ENCODE results near the gene SOX3. TPM values are rescaled to one million over a fixed set of nuclear protein-coding genes. Genes with fewer than 3 reads are reported as not detected.

The SOX3 gene
- total and polyA plus RNA-seq, 2 experiments from 2014 or later = not detected

DNA sequence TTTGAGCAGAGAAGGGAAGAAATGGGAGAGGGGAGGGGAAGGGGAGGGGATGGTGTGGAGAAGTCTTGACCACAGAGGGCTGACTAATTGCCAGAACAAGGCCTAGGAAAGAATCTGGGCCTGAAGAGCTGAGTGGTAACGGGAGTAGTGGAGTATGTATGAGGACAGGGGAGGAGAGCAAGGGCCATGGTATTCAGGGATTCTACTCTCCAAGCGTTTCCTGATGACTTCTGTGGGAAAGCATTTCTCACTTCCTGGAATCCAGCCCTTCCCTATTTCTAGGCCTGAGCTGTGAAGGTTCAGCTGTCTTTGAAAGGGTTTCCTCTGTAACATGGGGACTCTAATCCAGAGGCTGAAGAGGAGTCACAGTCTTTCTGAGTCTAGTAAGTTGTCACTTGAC, 19.7 kb upstream of the SOX3 start:
- Histone ChIP-seq H3K79me2 (ENCODE audit: insufficient read depth) (no peaks in the 10 kb centered on the region), H3K4me2 (ENCODE audit: unreplicated experiment) (no peak overlapping the region)
- peak; percentile 41 for DNase-seq

GRCh38 chrX:140521393-140521792, 16.5 kb upstream of the SOX3 start:
- WGBS, 2 experiments (ENCODE audit: low coverage in 1 of 2, low lambda C conversion rate in 2 of 2, missing lambda C conversion rate in 2 of 2) = 56 to 72% methylated on average over 5 of the region's 5 CpGs
- H4K20me1 ChIP-seq (ENCODE audit: insufficient read depth) = no peaks in the 10 kb centered on the region
- H3K9me3 ChIP-seq (ENCODE audit: low read depth) = no peaks in the 10 kb centered on the region
- no peak overlapping the region for H3K9ac ChIP-seq
- no peaks in the 10 kb centered on the region for H3K79me2 ChIP-seq (ENCODE audit: insufficient read depth)
- no peak for TF ChIP-seq EZH2phosphoT487 (IDR thresholded peaks at IDR 0.05; ENCODE audit: insufficient read depth, low read depth)
- no peak for TF ChIP-seq EZH2 (IDR thresholded peaks at IDR 0.05; ENCODE audit: insufficient read depth, poor library complexity, severe bottlenecking)
- H3K36me3 ChIP-seq (ENCODE audit: low read depth) = no peaks in the 10 kb centered on the region
- H3K9me2 ChIP-seq (ENCODE audit: insufficient read depth) = no peaks in the 10 kb centered on the region
- no peak overlapping the region for H3K4me2 ChIP-seq (ENCODE audit: unreplicated experiment)
- peaks cover 20% of the 10 kb centered on the region for H3K4me1 ChIP-seq (ENCODE audit: insufficient read depth)
- no peaks in the 10 kb centered on the region for H3K27me3 ChIP-seq (replicated peaks; ENCODE audit: insufficient read depth)
- DNase-seq = no peak
- H3F3A ChIP-seq (ENCODE audit: insufficient read depth) = peaks cover 14% of the 10 kb centered on the region; the same call in 1 of the 2 replicates
- H3K27ac ChIP-seq = no peak overlapping the region
- in situ Hi-C loops (cut with MboI) = no loop called here
- no peak overlapping the region for H3K4me3 ChIP-seq
- H2AFZ ChIP-seq = no peak overlapping the region

More for the DNA sequence above, 19.7 kb upstream of the SOX3 start:
- in situ Hi-C loops (cut with MboI) = no loop called here
- Histone ChIP-seq H3F3A (ENCODE audit: insufficient read depth) (peaks cover 17% of the 10 kb centered on the region; the same call in 1 of the 2 replicates), H3K9ac (no peak overlapping the region), H3K4me3 (no peak overlapping the region), H3K36me3 (ENCODE audit: low read depth) (no peaks in the 10 kb centered on the region), H4K20me1 (ENCODE audit: insufficient read depth) (no peaks in the 10 kb centered on the region), H3K27ac (peak overlapping the region; percentile 52), H2AFZ (no peak overlapping the region), H3K9me2 (ENCODE audit: insufficient read depth) (no peaks in the 10 kb centered on the region), H3K4me1 (ENCODE audit: insufficient read depth) (peaks cover 23% of the 10 kb centered on the region), H3K9me3 (ENCODE audit: low read depth) (no peaks in the 10 kb centered on the region), H3K27me3 (replicated peaks; ENCODE audit: insufficient read depth) (no peaks in the 10 kb centered on the region)
- 0% methylated on average over 1 of the region's 2 CpGs for WGBS, 2 experiments (ENCODE audit: low coverage in 1 of 2, low lambda C conversion rate in 2 of 2, missing lambda C conversion rate in 2 of 2)
- no peak for TF ChIP-seq EZH2phosphoT487 (IDR thresholded peaks at IDR 0.05; ENCODE audit: insufficient read depth, low read depth)
- TF ChIP-seq EZH2 (IDR thresholded peaks at IDR 0.05; ENCODE audit: insufficient read depth, poor library complexity, severe bottlenecking) = no peak

GRCh38 chrX:140514554-140514953, 9.7 kb upstream of the SOX3 start:
- Histone ChIP-seq H3K9me3 (ENCODE audit: low read depth) (no peaks in the 10 kb centered on the region), H2AFZ (no peak overlapping the region), H3K4me2 (ENCODE audit: unreplicated experiment) (no peak overlapping the region), H3K4me3 (no peak overlapping the region), H3K9me2 (ENCODE audit: insufficient read depth) (no peaks in the 10 kb centered on the region), H3K4me1 (ENCODE audit: insufficient read depth) (no peaks in the 10 kb centered on the region), H4K20me1 (ENCODE audit: insufficient read depth) (no peaks in the 10 kb centered on the region), H3F3A (ENCODE audit: insufficient read depth) (no peaks in the 10 kb centered on the region), H3K36me3 (ENCODE audit: low read depth) (no peaks in the 10 kb centered on the region), H3K27ac (no peak overlapping the region), H3K79me2 (ENCODE audit: insufficient read depth) (no peaks in the 10 kb centered on the region), H3K27me3 (replicated peaks; ENCODE audit: insufficient read depth) (peaks cover 19% of the 10 kb centered on the region), H3K9ac (no peak overlapping the region)
- no peak for TF ChIP-seq EZH2phosphoT487 (IDR thresholded peaks at IDR 0.05; ENCODE audit: insufficient read depth, low read depth)
- TF ChIP-seq EZH2 (IDR thresholded peaks at IDR 0.05; ENCODE audit: insufficient read depth, poor library complexity, severe bottlenecking) = no peak
- 63 to 75% methylated on average over 1 of the region's 1 CpG for WGBS, 2 experiments (ENCODE audit: low coverage in 1 of 2, low lambda C conversion rate in 2 of 2, missing lambda C conversion rate in 2 of 2)
- DNase-seq = no peak
- in situ Hi-C loops (cut with MboI) = no loop called here

DNA sequence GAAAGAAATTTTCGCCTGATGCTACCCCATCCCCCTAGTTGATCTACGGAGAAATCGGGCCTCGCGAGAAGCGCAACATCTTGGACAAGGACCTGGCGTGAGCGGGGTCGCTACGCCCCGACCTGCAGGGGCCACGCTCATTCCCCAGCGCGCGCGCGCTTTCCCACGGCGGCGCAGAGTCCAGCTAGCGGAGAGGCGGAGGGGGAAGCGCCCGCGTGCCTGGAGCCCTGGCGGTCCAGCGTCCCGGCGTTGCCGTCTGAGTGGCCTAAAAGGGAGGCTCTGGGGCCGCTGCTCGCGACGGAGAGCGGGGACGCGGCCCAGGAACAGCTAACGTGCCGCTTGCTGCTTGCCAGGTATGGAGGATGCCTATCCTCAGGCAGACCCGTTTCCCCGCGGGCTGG, 6.0 kb upstream of the SOX3 start:
- in situ Hi-C loops (cut with MboI) = no loop called here
- Histone ChIP-seq H3K4me3 (no peak overlapping the region), H3K27me3 (replicated peaks; ENCODE audit: insufficient read depth) (peaks cover 44% of the 10 kb centered on the region)

DNA sequence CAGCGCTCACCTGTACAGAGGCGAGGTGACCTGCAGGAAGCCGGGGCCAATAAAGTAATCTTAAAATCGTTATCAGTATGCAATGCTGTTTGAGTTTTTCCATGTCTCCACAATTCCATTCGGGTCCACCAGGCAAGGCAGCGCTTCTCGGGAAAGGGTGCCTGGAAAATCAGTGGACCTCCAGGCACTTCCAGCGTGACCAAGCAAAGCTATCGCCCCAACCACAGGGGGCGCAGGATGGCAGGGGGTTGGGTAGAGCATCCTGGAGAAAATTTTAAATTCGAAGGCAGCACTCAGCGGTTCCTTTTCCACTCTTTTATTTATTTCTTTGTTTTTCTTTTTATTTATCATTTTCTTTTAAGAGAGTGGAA, 5.4 kb upstream of the SOX3 start:
- no peaks in the 10 kb centered on the region for H3F3A ChIP-seq (ENCODE audit: insufficient read depth)
- 7 to 10% methylated on average over 10 to 12 of the region's 12 CpGs for WGBS, 2 experiments (ENCODE audit: low coverage in 1 of 2, low lambda C conversion rate in 2 of 2, missing lambda C conversion rate in 2 of 2)
- no peak overlapping the region for H2AFZ ChIP-seq
- H3K9me2 ChIP-seq (ENCODE audit: insufficient read depth) = no peaks in the 10 kb centered on the region
- no peak overlapping the region for H3K27ac ChIP-seq
- no peak overlapping the region for H3K4me3 ChIP-seq
- no peaks in the 10 kb centered on the region for H3K79me2 ChIP-seq (ENCODE audit: insufficient read depth)
- DNase-seq = no peak
- H4K20me1 ChIP-seq (ENCODE audit: insufficient read depth) = no peaks in the 10 kb centered on the region
- TF ChIP-seq EZH2phosphoT487 (IDR thresholded peaks at IDR 0.05; ENCODE audit: insufficient read depth, low read depth) (no peak), EZH2 (IDR thresholded peaks at IDR 0.05; ENCODE audit: insufficient read depth, poor library complexity, severe bottlenecking) (peak; percentile 60)
- H3K36me3 ChIP-seq (ENCODE audit: low read depth) = no peaks in the 10 kb centered on the region
- no peak overlapping the region for H3K9ac ChIP-seq
- H3K27me3 ChIP-seq (replicated peaks; ENCODE audit: insufficient read depth) = peaks cover 49% of the 10 kb centered on the region
- H3K9me3 ChIP-seq (ENCODE audit: low read depth) = no peaks in the 10 kb centered on the region
- in situ Hi-C loops (cut with MboI) = no loop called here
- H3K4me1 ChIP-seq (ENCODE audit: insufficient read depth) = no peaks in the 10 kb centered on the region
- H3K4me2 ChIP-seq (ENCODE audit: unreplicated experiment) = no peak overlapping the region

More for the DNA sequence above, 6.0 kb upstream of the SOX3 start:
- Histone ChIP-seq H3K4me1 (ENCODE audit: insufficient read depth) (no peaks in the 10 kb centered on the region), H3K9me3 (ENCODE audit: low read depth) (no peaks in the 10 kb centered on the region), H3K36me3 (ENCODE audit: low read depth) (no peaks in the 10 kb centered on the region), H3K9me2 (ENCODE audit: insufficient read depth) (no peaks in the 10 kb centered on the region), H3K9ac (no peak overlapping the region), H4K20me1 (ENCODE audit: insufficient read depth) (no peaks in the 10 kb centered on the region), H2AFZ (no peak overlapping the region), H3K79me2 (ENCODE audit: insufficient read depth) (no peaks in the 10 kb centered on the region), H3F3A (ENCODE audit: insufficient read depth) (no peaks in the 10 kb centered on the region), H3K27ac (no peak overlapping the region), H3K4me2 (ENCODE audit: unreplicated experiment) (no peak overlapping the region)
- WGBS, 2 experiments (ENCODE audit: low coverage in 1 of 2, low lambda C conversion rate in 2 of 2, missing lambda C conversion rate in 2 of 2) = 29 to 39% methylated on average over 8 to 29 of the region's 42 CpGs
- TF ChIP-seq EZH2phosphoT487 (IDR thresholded peaks at IDR 0.05; ENCODE audit: insufficient read depth, low read depth) = no peak
- no peak for TF ChIP-seq EZH2 (IDR thresholded peaks at IDR 0.05; ENCODE audit: insufficient read depth, poor library complexity, severe bottlenecking)
- DNase-seq = no peak

Measured in GM23248 (cell line).